Spleen (tissue), 7 donors: ENCODE data around the gene HMGXB3.

Experiments used
- POLR2A ChIP-seq, 3 donors: fragments of 450-650 bp; IDR thresholded peaks; one replicate each; pipeline ENCODE4 v1.5.1; 2017; ENCODE audit warnings: antibody characterized with exemption in 3 of 3, mild to moderate bottlenecking in 1 of 3
- POLR2AphosphoS5 ChIP-seq, 3 donors: sonication (generic); formaldehyde crosslinking; IDR thresholded peaks; one replicate each; pipeline ENCODE4 v1.5.1; 2017; ENCODE audit warnings: antibody characterized with exemption in 3 of 3
- TF ChIP-seq, protein P1 (sequence below), 11 experiments: fragments of 200-600 bp in 7 of 11; fragments of 450-650 bp in 4 of 11; sonication (generic) in 4 of 11; IDR thresholded peaks in 8 of 11; conservative IDR thresholded peaks in 3 of 11; 1 replicate in 7 of 11; 2 replicates in 4 of 11; pipeline versions ENCODE4 v1.4.0 to v1.8.0; 2016 to 2021; ENCODE audit warnings: antibody characterized with exemption in 11 of 11, inconsistent platforms in 4 of 11, mild to moderate bottlenecking in 1 of 11
- donor health status: DM: no; HTN: no; CAD: no; lungs with moderate emphysema.
- donor health status: DM: no; HTN: no; CAD: no.
- donor health status: DM: no; HTN: no; CAD: no.

DNA sequence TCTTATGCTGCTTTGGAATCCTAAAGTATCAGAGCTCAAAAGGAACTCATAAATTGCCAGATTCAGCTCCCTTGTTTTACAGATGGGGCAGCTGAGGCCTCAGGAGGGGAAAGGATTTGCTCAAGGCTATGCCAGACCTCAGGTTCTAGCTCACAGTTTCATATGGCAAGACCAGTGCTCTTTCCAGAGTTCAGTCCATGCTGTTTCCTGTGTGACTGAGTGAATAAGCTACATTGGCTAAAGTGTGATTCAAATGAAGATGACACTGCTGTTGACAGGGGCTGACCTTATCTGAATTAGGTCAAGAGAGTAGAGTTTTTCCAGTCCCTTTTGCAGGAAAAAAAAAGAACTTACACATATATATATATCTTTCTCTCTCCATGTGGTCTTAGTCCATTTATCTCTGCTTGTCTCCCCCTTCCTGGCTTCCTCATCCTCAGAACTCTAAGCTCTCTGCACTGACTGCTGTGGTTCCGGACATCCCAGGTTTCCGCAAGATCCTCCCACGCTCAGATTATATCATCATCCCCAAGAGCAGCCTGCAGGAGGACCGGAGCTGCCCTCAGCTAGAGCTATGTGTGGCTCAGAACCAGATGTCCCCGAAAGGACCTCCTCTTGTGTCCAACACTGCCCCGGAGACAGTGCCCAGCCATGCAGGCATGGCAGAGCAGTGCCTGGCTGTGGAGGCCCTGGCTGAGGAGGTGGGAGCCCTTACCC lies 9.3 kb downstream of the HMGXB3 start:
- TF ChIP-seq POLR2A (IDR thresholded peaks at IDR 0.05) (no peak), POLR2AphosphoS5 (IDR thresholded peaks at IDR 0.05) (no peak)
- TF ChIP-seq, protein P1, sequence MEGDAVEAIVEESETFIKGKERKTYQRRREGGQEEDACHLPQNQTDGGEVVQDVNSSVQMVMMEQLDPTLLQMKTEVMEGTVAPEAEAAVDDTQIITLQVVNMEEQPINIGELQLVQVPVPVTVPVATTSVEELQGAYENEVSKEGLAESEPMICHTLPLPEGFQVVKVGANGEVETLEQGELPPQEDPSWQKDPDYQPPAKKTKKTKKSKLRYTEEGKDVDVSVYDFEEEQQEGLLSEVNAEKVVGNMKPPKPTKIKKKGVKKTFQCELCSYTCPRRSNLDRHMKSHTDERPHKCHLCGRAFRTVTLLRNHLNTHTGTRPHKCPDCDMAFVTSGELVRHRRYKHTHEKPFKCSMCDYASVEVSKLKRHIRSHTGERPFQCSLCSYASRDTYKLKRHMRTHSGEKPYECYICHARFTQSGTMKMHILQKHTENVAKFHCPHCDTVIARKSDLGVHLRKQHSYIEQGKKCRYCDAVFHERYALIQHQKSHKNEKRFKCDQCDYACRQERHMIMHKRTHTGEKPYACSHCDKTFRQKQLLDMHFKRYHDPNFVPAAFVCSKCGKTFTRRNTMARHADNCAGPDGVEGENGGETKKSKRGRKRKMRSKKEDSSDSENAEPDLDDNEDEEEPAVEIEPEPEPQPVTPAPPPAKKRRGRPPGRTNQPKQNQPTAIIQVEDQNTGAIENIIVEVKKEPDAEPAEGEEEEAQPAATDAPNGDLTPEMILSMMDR (IDR thresholded peaks at IDR 0.05 in 8 of 11, conservative IDR thresholded peaks at IDR 0.05 in 3 of 11) = no peak
